ENCODE measurements around the gene MGARP. TPM values are rescaled to one million over a fixed set of nuclear protein-coding genes. Genes with fewer than 3 reads are reported as not detected.

Gene MGARP
- total and polyA plus RNA-seq, 2 experiments from 2014 or later, result 2.4 to 4.1 TPM

- no peaks in the 10 kb centered on the region for H3K36me3 ChIP-seq (ENCODE audit: insufficient read depth)
- Mint-ChIP-seq H3K36me3 (ENCODE audit: low read depth) (no peaks in the 10 kb centered on the region), H3K9me3 (no peaks in the 10 kb centered on the region), H3K4me1 (peaks cover 18% of the 10 kb centered on the region), H3K4me3 (no peak overlapping the region), H3K27me3 (ENCODE audit: insufficient read depth, low read depth, poor library complexity) (peaks cover 3% of the 10 kb centered on the region), H3K27ac (no peak overlapping the region)
- no peaks in the 10 kb centered on the region for H3F3A ChIP-seq (replicated peaks; ENCODE audit: low read depth)
- DNase-seq (ENCODE audit: low spot score) (no peak), ATAC-seq (no peak)
- no peaks in the 10 kb centered on the region for H4K20me1 ChIP-seq (replicated peaks; ENCODE audit: insufficient read depth)
- H3K27ac ChIP-seq (ENCODE audit: low read depth), result no peak overlapping the region
- TF ChIP-seq POLR2AphosphoS5 (IDR thresholded peaks at IDR 0.05; ENCODE audit: low read depth) (no peak), ZNF462 (CRISPR knock-in tag; IDR thresholded peaks at IDR 0.05) (no peak), JUNB (IDR thresholded peaks at IDR 0.05; ENCODE audit: unreplicated experiment) (no peak), EZH2 (IDR thresholded peaks at IDR 0.05; ENCODE audit: low read depth, unreplicated experiment) (no peak), NANOG (IDR thresholded peaks at IDR 0.05; ENCODE audit: borderline replicate concordance) (no peak), STAT1 (IDR thresholded peaks at IDR 0.05; ENCODE audit: unreplicated experiment) (no peak), CTCF (conservative IDR thresholded peaks at IDR 0.05; ENCODE audit: low read depth in 2 of 2) (no peak), ZNF331 (CRISPR knock-in tag; IDR thresholded peaks at IDR 0.05; ENCODE audit: low read depth) (no peak), ZNF114 (CRISPR knock-in tag; IDR thresholded peaks at IDR 0.05) (no peak), ETS1 (IDR thresholded peaks at IDR 0.05) (no peak), EZH2phosphoT487 (IDR thresholded peaks at IDR 0.05; ENCODE audit: unreplicated experiment) (no peak), CREB1 (CRISPR knock-in tag; IDR thresholded peaks at IDR 0.05; ENCODE audit: low read depth) (no peak)
- TF ChIP-seq, protein P1, sequence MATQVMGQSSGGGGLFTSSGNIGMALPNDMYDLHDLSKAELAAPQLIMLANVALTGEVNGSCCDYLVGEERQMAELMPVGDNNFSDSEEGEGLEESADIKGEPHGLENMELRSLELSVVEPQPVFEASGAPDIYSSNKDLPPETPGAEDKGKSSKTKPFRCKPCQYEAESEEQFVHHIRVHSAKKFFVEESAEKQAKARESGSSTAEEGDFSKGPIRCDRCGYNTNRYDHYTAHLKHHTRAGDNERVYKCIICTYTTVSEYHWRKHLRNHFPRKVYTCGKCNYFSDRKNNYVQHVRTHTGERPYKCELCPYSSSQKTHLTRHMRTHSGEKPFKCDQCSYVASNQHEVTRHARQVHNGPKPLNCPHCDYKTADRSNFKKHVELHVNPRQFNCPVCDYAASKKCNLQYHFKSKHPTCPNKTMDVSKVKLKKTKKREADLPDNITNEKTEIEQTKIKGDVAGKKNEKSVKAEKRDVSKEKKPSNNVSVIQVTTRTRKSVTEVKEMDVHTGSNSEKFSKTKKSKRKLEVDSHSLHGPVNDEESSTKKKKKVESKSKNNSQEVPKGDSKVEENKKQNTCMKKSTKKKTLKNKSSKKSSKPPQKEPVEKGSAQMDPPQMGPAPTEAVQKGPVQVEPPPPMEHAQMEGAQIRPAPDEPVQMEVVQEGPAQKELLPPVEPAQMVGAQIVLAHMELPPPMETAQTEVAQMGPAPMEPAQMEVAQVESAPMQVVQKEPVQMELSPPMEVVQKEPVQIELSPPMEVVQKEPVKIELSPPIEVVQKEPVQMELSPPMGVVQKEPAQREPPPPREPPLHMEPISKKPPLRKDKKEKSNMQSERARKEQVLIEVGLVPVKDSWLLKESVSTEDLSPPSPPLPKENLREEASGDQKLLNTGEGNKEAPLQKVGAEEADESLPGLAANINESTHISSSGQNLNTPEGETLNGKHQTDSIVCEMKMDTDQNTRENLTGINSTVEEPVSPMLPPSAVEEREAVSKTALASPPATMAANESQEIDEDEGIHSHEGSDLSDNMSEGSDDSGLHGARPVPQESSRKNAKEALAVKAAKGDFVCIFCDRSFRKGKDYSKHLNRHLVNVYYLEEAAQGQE (IDR thresholded peaks at IDR 0.05; ENCODE audit: unreplicated experiment), result no peak
- no peak overlapping the region for H3K4me3 ChIP-seq
- no peaks in the 10 kb centered on the region for H3K79me2 ChIP-seq (replicated peaks; ENCODE audit: insufficient read depth)
- H3K9me2 ChIP-seq (ENCODE audit: insufficient read depth), result no peaks in the 10 kb centered on the region
- H2AFZ ChIP-seq, result peak overlapping the region; percentile 70; the same call in 1 of the 2 replicates
- H3K27me3 ChIP-seq (ENCODE audit: insufficient read depth), result no peaks in the 10 kb centered on the region
- peaks cover 5% of the 10 kb centered on the region; the same call in 1 of the 2 replicates for H3K4me1 ChIP-seq (ENCODE audit: insufficient read depth)
- no peak overlapping the region for H3K4me2 ChIP-seq
These were observed 13.8 kb downstream of the MGARP start for GRCh38 chr4:139266208-139266582.
